Measurements from ENCODE around the gene FAAH.

DNA sequence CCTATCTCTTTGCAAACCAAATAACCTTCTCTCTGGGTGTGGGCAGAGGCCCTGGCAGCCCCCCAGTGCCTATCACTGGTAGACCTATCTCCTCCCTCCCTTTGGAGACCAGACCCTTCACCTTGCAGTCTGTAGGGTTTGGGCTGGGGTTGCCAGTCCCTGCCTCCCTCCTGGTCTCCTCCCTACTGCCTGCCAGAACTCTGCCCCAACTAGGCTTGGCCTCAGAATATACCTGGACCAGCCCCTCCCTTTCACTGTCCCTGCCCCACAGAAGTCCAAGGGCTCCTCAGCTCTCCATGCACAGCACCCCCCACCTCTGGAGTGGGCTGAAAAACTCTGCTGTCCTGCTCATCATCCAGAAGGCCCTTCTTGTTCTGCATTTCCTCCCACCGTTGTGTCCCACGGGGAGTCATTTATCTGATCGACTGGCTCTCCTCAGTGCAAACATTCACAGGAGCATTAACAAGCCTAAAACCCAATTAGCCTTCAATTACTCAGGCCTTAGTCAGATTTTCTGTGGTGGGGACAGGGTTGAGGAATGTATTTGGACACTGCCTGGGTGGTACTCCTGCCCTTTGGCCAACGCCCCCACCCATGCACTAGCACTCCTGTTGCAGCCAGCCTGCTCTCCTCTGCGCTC is 67.8 kb downstream of the FAAH start:
- no peak for TF ChIP-seq ZSCAN9 (CRISPR knock-in tag; IDR thresholded peaks at IDR 0.05; ENCODE audit: borderline replicate concordance)
- no peak for TF ChIP-seq ZNF773 (CRISPR knock-in tag; IDR thresholded peaks at IDR 0.05; ENCODE audit: borderline replicate concordance)
- TF ChIP-seq SOX13 (IDR thresholded peaks at IDR 0.05) = no peak
- no peak for TF ChIP-seq SOX13 (CRISPR knock-in tag; conservative IDR thresholded peaks at IDR 0.05 in 1 of 2, IDR thresholded peaks at IDR 0.05 in 1 of 2)
- TF ChIP-seq ARNTL (CRISPR knock-in tag; IDR thresholded peaks at IDR 0.05) = no peak
- TF ChIP-seq, protein P1, sequence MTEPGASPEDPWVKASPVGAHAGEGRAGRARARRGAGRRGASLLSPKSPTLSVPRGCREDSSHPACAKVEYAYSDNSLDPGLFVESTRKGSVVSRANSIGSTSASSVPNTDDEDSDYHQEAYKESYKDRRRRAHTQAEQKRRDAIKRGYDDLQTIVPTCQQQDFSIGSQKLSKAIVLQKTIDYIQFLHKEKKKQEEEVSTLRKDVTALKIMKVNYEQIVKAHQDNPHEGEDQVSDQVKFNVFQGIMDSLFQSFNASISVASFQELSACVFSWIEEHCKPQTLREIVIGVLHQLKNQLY (CRISPR knock-in tag; IDR thresholded peaks at IDR 0.05) = no peak
- TF ChIP-seq HMGA1 (CRISPR knock-in tag; conservative IDR thresholded peaks at IDR 0.05) = no peak
- TF ChIP-seq ETV6 (CRISPR knock-in tag; conservative IDR thresholded peaks at IDR 0.05) = no peak
